HUES64 (cell line): ENCODE measurements around the gene C11orf54.
"Not testable (repeated sequence)": the region's sequence is repeated elsewhere in the genome, so short reads cannot be mapped to it uniquely, and the experiment has no call there.

Source experiments
- H3K27ac ChIP-seq: 2 replicates; pipeline ENCODE4 v1.7.0; 2013; ENCODE audit warnings: low read depth, low read length, inconsistent platforms
- H3K27me3 ChIP-seq: 2 replicates; pipeline ENCODE4 v1.6.1; 2013; ENCODE audit warnings: mild to moderate bottlenecking, low read length; ENCODE audit not compliant: insufficient read depth
- H3K36me3 ChIP-seq: 2 replicates; pipeline ENCODE4 v1.6.1; 2013; ENCODE audit warnings: mild to moderate bottlenecking, low read length; ENCODE audit not compliant: insufficient read depth
- H3K4me1 ChIP-seq: 2 replicates; pipeline ENCODE4 v1.6.1; 2013; ENCODE audit warnings: mild to moderate bottlenecking, low read length, moderate library complexity; ENCODE audit not compliant: insufficient read depth
- H3K4me3 ChIP-seq: 2 replicates; pipeline ENCODE4 v1.5.1; 2013; ENCODE audit warnings: mild to moderate bottlenecking, low read length, moderate library complexity
- H3K9ac ChIP-seq: 2 replicates; pipeline ENCODE4 v1.6.1; 2013; ENCODE audit warnings: mild to moderate bottlenecking, low read depth, low read length
- H3K9me3 ChIP-seq: 2 replicates; pipeline ENCODE4 v1.6.1; 2013; ENCODE audit warnings: low read depth, low read length; ENCODE audit not compliant: insufficient read depth
- WGBS: fragments of 150-250, 120-280 bp; methylation state at CpG from one replicate; pipeline ENCODE4 v1.1.7; 2013; ENCODE audit warnings: missing lambda C conversion rate; 5-methylcytosine and 5-hydroxymethylcytosine counted together

The C11orf54 gene

GRCh38 chr11:93747122-93747521 is 5.7 kb downstream of the C11orf54 start:
- H3K4me1 ChIP-seq = peaks cover 17% of the 10 kb centered on the region
- peaks cover 38% of the 10 kb centered on the region for H3K36me3 ChIP-seq
- H3K27me3 ChIP-seq = no peaks in the 10 kb centered on the region
- no peak overlapping the region for H3K4me3 ChIP-seq
- no peak overlapping the region for H3K27ac ChIP-seq
- no peak overlapping the region for H3K9ac ChIP-seq
- 86% methylated on average over 1 of the region's 1 CpG for WGBS
- H3K9me3 ChIP-seq = no peaks in the 10 kb centered on the region

- H3K4me1 ChIP-seq = peaks cover 7% of the 10 kb centered on the region
- no peak overlapping the region for H3K27ac ChIP-seq
- peaks cover 54% of the 10 kb centered on the region for H3K36me3 ChIP-seq
- H3K9me3 ChIP-seq = no peaks in the 10 kb centered on the region
- no peak overlapping the region for H3K9ac ChIP-seq
- no peaks in the 10 kb centered on the region for H3K27me3 ChIP-seq
- WGBS = 100% methylated on average over 1 of the region's 1 CpG
- no peak overlapping the region for H3K4me3 ChIP-seq
These were observed 9.5 kb downstream of the C11orf54 start for GRCh38 chr11:93751001-93751400.

- H3K9ac ChIP-seq = no peak overlapping the region
- no peaks in the 10 kb centered on the region for H3K9me3 ChIP-seq
- no peaks in the 10 kb centered on the region for H3K27me3 ChIP-seq
- WGBS = 97% methylated on average over 2 of the region's 2 CpGs
- peaks cover 7% of the 10 kb centered on the region for H3K4me1 ChIP-seq
- peaks cover 67% of the 10 kb centered on the region for H3K36me3 ChIP-seq
- no peak overlapping the region for H3K27ac ChIP-seq
- H3K4me3 ChIP-seq = no peak overlapping the region
These were observed 11.8 kb downstream of the C11orf54 start for GRCh38 chr11:93753241-93753640.

GRCh38 chr11:93756748-93757147 is 15.3 kb downstream of the C11orf54 start:
- Histone ChIP-seq H3K27ac (no peak overlapping the region), H3K4me1 (no peaks in the 10 kb centered on the region), H3K9ac (no peak overlapping the region), H3K27me3 (no peaks in the 10 kb centered on the region), H3K9me3 (no peaks in the 10 kb centered on the region), H3K4me3 (no peak overlapping the region), H3K36me3 (peaks cover 80% of the 10 kb centered on the region)
- 97% methylated on average over 2 of the region's 3 CpGs for WGBS

GRCh38 chr11:93757301-93757700 is 15.8 kb downstream of the C11orf54 start:
- Histone ChIP-seq H3K9me3 (no peaks in the 10 kb centered on the region), H3K4me1 (no peaks in the 10 kb centered on the region), H3K27me3 (no peaks in the 10 kb centered on the region), H3K4me3 (no peak overlapping the region), H3K9ac (no peak overlapping the region), H3K27ac (no peak overlapping the region), H3K36me3 (peaks cover 85% of the 10 kb centered on the region)
- 95% methylated on average over 3 of the region's 3 CpGs for WGBS

GRCh38 chr11:93757924-93758865 is 16.7 kb downstream of the C11orf54 start:
- Histone ChIP-seq H3K4me3 (no peak overlapping the region), H3K9me3 (no peaks in the 10 kb centered on the region), H3K9ac (no peak overlapping the region), H3K36me3 (peaks cover 94% of the 10 kb centered on the region), H3K27ac (no peak overlapping the region), H3K4me1 (no peaks in the 10 kb centered on the region), H3K27me3 (no peaks in the 10 kb centered on the region)
- 95% methylated on average over 38 of the region's 38 CpGs for WGBS

- H3K36me3 ChIP-seq = peaks cover 92% of the 10 kb centered on the region
- 98% methylated on average over 4 of the region's 4 CpGs for WGBS
- not testable (repeated sequence) for H3K9ac ChIP-seq
These were observed 17.7 kb downstream of the C11orf54 start for GRCh38 chr11:93759123-93759522.

GRCh38 chr11:93761910-93762309 is 20.4 kb downstream of the C11orf54 start:
- no peak overlapping the region for H3K4me3 ChIP-seq
- no CpG with 5 or more reads among the region's 1 CpG for WGBS
- H3K4me1 ChIP-seq = no peaks in the 10 kb centered on the region
- H3K27me3 ChIP-seq = no peaks in the 10 kb centered on the region
- peaks cover 71% of the 10 kb centered on the region for H3K36me3 ChIP-seq
- no peaks in the 10 kb centered on the region for H3K9me3 ChIP-seq
- H3K27ac ChIP-seq = no peak overlapping the region
- no peak overlapping the region for H3K9ac ChIP-seq

More at GRCh38 chr11:93759123-93759522, 17.7 kb downstream of the C11orf54 start:
- not testable (repeated sequence) for H3K27ac ChIP-seq, H3K4me3 ChIP-seq, H3K27me3 ChIP-seq, H3K4me1 ChIP-seq, H3K9me3 ChIP-seq

GRCh38 chr11:93765551-93765950 is 24.1 kb downstream of the C11orf54 start:
- Histone ChIP-seq H3K4me3 (no peak overlapping the region), H3K9ac (no peak overlapping the region), H3K4me1 (no peaks in the 10 kb centered on the region), H3K36me3 (peaks cover 38% of the 10 kb centered on the region), H3K9me3 (0 out of 2 replicates have a peak, but pooled peaks cover 3% of the 10 kb centered on the region), H3K27me3 (no peaks in the 10 kb centered on the region), H3K27ac (no peak overlapping the region)
- 83% methylated on average over 2 of the region's 2 CpGs for WGBS

- Histone ChIP-seq H3K4me3 (no peak overlapping the region), H3K9me3 (0 out of 2 replicates have a peak, but pooled peaks cover 3% of the 10 kb centered on the region), H3K27me3 (no peaks in the 10 kb centered on the region), H3K9ac (no peak overlapping the region), H3K27ac (no peak overlapping the region), H3K36me3 (peaks cover 28% of the 10 kb centered on the region), H3K4me1 (no peaks in the 10 kb centered on the region)
- WGBS = 91% methylated on average over 4 of the region's 5 CpGs
These were observed 25.0 kb downstream of the C11orf54 start for GRCh38 chr11:93766504-93766903.

GRCh38 chr11:93767018-93767417 is 25.5 kb downstream of the C11orf54 start:
- H3K4me1 ChIP-seq = no peaks in the 10 kb centered on the region
- no peaks in the 10 kb centered on the region for H3K27me3 ChIP-seq
- WGBS = 89% methylated on average over 3 of the region's 3 CpGs
- H3K9me3 ChIP-seq = 0 out of 2 replicates have a peak, but pooled peaks cover 5% of the 10 kb centered on the region
- no peak overlapping the region for H3K9ac ChIP-seq
- H3K4me3 ChIP-seq = no peak overlapping the region
- H3K36me3 ChIP-seq = peaks cover 23% of the 10 kb centered on the region
- H3K27ac ChIP-seq = no peak overlapping the region
